A549 (cell line): Measurements from ENCODE around the gene TRAK2. TPM values are rescaled to one million over a fixed set of nuclear protein-coding genes. Genes with fewer than 3 reads are reported as not detected.

Source experiments
- ATAC-seq, 2 experiments: fragments of 200-7000 bp in 1 of 2; fragments of >200 bp in 1 of 2; cut with Nextera tagmentation in 1 of 2; cut with Tn5 transposase in 1 of 2; 3 replicates each; pipeline versions ENCODE4 v1.8.0 to v1.9.1; 2018 to 2020; ENCODE audit warnings: mild to moderate bottlenecking in 1 of 2, moderate library complexity in 1 of 2
- CTCF ChIA-PET: fragments of 300-600 bp; sonication (Branson Sonifier 250); formaldehyde crosslinking; extraction: SDS; loops from one replicate; lab custom pipeline; 2021; ENCODE audit warnings: antibody characterized with exemption, inconsistent platforms; lab: Yijun Ruan, JAX
- POLR2A ChIA-PET: fragments of 350-600 bp; formaldehyde crosslinking; extraction: SDS; loops from one replicate; lab custom pipeline; 2021; ENCODE audit warnings: antibody characterized with exemption, inconsistent platforms; lab: Yijun Ruan, JAX
- DNase-seq, 2 experiments: peaks; one replicate each; pipeline versions ENCODE4 v3.0.0 to v3.0.0-alpha.2; 2011 to 2016; ENCODE audit warnings: low read depth in 1 of 2, low spot score in 1 of 2
- FAIRE-seq: peaks from 2 replicates; lab custom pipeline; 2011; peaks lifted over from hg19 to GRCh38; lab: Jason Lieb, UNC
- H3K27ac ChIP-seq, 2 experiments: fragments of >200 bp; sonication (Bioruptor Twin); formaldehyde crosslinking; 3 replicates each; pipeline ENCODE4 v1.5.1; 2016 to 2017
- H3K4me1 ChIP-seq: fragments of >200 bp; sonication (Bioruptor Twin); formaldehyde crosslinking; 3 replicates; pipeline ENCODE4 v1.6.1; 2016
- H3K4me2 ChIP-seq: fragments of >200 bp; sonication (Bioruptor Twin); formaldehyde crosslinking; 3 replicates; pipeline ENCODE4 v1.6.1; 2016
- H3K4me3 ChIP-seq: fragments of >200 bp; sonication (Bioruptor Twin); formaldehyde crosslinking; 3 replicates; pipeline ENCODE4 v1.5.1; 2016
- H3K9me3 ChIP-seq: fragments of >200 bp; sonication (Bioruptor Twin); formaldehyde crosslinking; 3 replicates; pipeline ENCODE4 v1.6.1; 2016
- CHD2 ChIP-seq: fragments of 150-350 bp; IDR thresholded peaks from 2 replicates; pipeline ENCODE4 v1.6.1; 2014; ENCODE audit warnings: low read length; ENCODE audit not compliant: partially characterized antibody
- CHD4 ChIP-seq: fragments of 200-600 bp; sonication (generic); IDR thresholded peaks from 2 replicates; pipeline ENCODE4 v1.6.1; 2016; ENCODE audit warnings: antibody characterized with exemption, mild to moderate bottlenecking, borderline replicate concordance
- ELK1 ChIP-seq: fragments of 150-350 bp; IDR thresholded peaks from 2 replicates; pipeline ENCODE4 v1.6.1; 2014; ENCODE audit warnings: low read depth, mild to moderate bottlenecking, low read length
- HDAC2 ChIP-seq: fragments of 200-600 bp; sonication (generic); IDR thresholded peaks from 2 replicates; pipeline ENCODE4 v1.6.1; 2016
- HEYL ChIP-seq: fragments of 250-450 bp; sonication (Bioruptor Pico); IDR thresholded peaks from 2 replicates; pipeline ENCODE4 v1.8.0; 2021; ENCODE audit warnings: mild to moderate bottlenecking, moderate library complexity
- HOXA7 ChIP-seq: fragments of 250-450 bp; sonication (Bioruptor Pico); IDR thresholded peaks from 2 replicates; pipeline ENCODE4 v1.5.0; 2020; ENCODE audit warnings: mild to moderate bottlenecking, moderate library complexity
- JUNB ChIP-seq: fragments of >200 bp; sonication (Bioruptor Twin); formaldehyde crosslinking; IDR thresholded peaks from 2 replicates; pipeline ENCODE4 v1.6.1; 2016
- MYC ChIP-seq: IDR thresholded peaks from 2 replicates; pipeline ENCODE4 v1.6.1; 2012; ENCODE audit warnings: mild to moderate bottlenecking, inconsistent platforms, low read length, improper control_type of control experiment, borderline replicate concordance
- NFE2L2 ChIP-seq: fragments of 150-350 bp; conservative IDR thresholded peaks from 2 replicates; pipeline ENCODE4 v1.6.1; 2014; ENCODE audit warnings: low read length
- NR3C1 ChIP-seq: fragments of >200 bp; sonication (Bioruptor Twin); formaldehyde crosslinking; IDR thresholded peaks from 3 replicates; pipeline ENCODE4 v1.6.1; 2017
- REST ChIP-seq: fragments of 200-600 bp; sonication (generic); IDR thresholded peaks from 2 replicates; pipeline ENCODE4 v1.6.1; 2016; ENCODE audit warnings: antibody characterized with exemption, mild to moderate bottlenecking, moderate library complexity
- SMC3 ChIP-seq: fragments of >200 bp; sonication (Bioruptor Twin); formaldehyde crosslinking; IDR thresholded peaks from 3 replicates; pipeline ENCODE4 v1.6.1; 2018; ENCODE audit warnings: inconsistent platforms
- ZNF302 ChIP-seq: fragments of 250-450 bp; sonication (Bioruptor Pico); IDR thresholded peaks from 2 replicates; pipeline ENCODE4 v1.9.0; 2021; ENCODE audit warnings: inconsistent platforms, mild to moderate bottlenecking, moderate library complexity
- WGBS: methylation state at CpG from one replicate; pipeline ENCODE4 v1.1.6; 2017; ENCODE audit errors: missing lambda C conversion rate; 5-methylcytosine and 5-hydroxymethylcytosine counted together
- polyA plus RNA-seq, 4 experiments: library from polyadenylated mRNA; depleted of rRNA in 3 of 4; stranded (reverse); fragments of >200 nt; fragmentation: RNase III in 1 of 4; extraction: RNeasy Plus Mini Kit Qiagen cat#74134 plus additional on column Dnase treatment in 1 of 4; gene quantifications; 2 replicates in 3 of 4; 3 replicates in 1 of 4; pipeline ENCODE4 v1.2.3, GENCODE V29; 2011 to 2017
- TF ChIP-seq, protein P1 (sequence below): fragments of 450-650 bp; IDR thresholded peaks from 2 replicates; pipeline ENCODE4 v1.6.1; 2014; ENCODE audit warnings: antibody characterized with exemption
- TF ChIP-seq, protein P2 (sequence below): fragments of 250-450 bp; sonication (Bioruptor Pico); IDR thresholded peaks from 2 replicates; pipeline ENCODE4 v1.5.0; 2021; ENCODE audit warnings: mild to moderate bottlenecking, moderate library complexity, borderline replicate concordance

The TRAK2 gene
- polyA plus RNA-seq, 2 of the 4 experiments (the other 2 are of a cell fraction), result 10.2 to 22.4 TPM

GRCh38 chr2:201404699-201405280 is 46.5 kb downstream of the TRAK2 start (continued):
- TF ChIP-seq REST (no peak), ZNF302 (CRISPR knock-in tag) (no peak), HDAC2 (no peak), SMC3 (no peak), NR3C1 (no peak), JUNB (no peak)

GRCh38 chr2:201403880-201404279 is 47.4 kb downstream of the TRAK2 start:
- ATAC-seq, result no peak
- H3K4me3 ChIP-seq, result no peak overlapping the region
- no peak overlapping the region for H3K27ac ChIP-seq
- TF ChIP-seq HEYL (CRISPR knock-in tag) (no peak), CHD2 (no peak), HOXA7 (CRISPR knock-in tag) (no peak), HDAC2 (no peak), NFE2L2 (no peak), CHD4 (no peak), MYC (no peak), REST (no peak), ELK1 (no peak)
- TF ChIP-seq, protein P1, sequence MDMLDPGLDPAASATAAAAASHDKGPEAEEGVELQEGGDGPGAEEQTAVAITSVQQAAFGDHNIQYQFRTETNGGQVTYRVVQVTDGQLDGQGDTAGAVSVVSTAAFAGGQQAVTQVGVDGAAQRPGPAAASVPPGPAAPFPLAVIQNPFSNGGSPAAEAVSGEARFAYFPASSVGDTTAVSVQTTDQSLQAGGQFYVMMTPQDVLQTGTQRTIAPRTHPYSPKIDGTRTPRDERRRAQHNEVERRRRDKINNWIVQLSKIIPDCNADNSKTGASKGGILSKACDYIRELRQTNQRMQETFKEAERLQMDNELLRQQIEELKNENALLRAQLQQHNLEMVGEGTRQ, result no peak
- TF ChIP-seq, protein P2, sequence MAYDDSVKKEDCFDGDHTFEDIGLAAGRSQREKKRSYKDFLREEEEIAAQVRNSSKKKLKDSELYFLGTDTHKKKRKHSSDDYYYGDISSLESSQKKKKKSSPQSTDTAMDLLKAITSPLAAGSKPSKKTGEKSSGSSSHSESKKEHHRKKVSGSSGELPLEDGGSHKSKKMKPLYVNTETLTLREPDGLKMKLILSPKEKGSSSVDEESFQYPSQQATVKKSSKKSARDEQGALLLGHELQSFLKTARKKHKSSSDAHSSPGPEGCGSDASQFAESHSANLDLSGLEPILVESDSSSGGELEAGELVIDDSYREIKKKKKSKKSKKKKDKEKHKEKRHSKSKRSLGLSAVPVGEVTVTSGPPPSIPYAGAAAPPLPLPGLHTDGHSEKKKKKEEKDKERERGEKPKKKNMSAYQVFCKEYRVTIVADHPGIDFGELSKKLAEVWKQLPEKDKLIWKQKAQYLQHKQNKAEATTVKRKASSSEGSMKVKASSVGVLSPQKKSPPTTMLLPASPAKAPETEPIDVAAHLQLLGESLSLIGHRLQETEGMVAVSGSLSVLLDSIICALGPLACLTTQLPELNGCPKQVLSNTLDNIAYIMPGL (CRISPR knock-in tag), result no peak
- H3K9me3 ChIP-seq, result no peaks in the 10 kb centered on the region
- H3K4me1 ChIP-seq, result peaks cover 46% of the 10 kb centered on the region
- WGBS, result 96% methylated on average over 3 of the region's 3 CpGs
- ChIA-PET POLR2A (no interaction called here), CTCF (no interaction called here)
- 0 out of 3 replicates have a peak overlapping the region, but pooled peaks have one; percentile 6 for H3K4me2 ChIP-seq
- no peak for FAIRE-seq
- DNase-seq, result no peak
